ENCODE measurements around the gene BCAT1. TPM values are rescaled to one million over a fixed set of nuclear protein-coding genes. Genes with fewer than 3 reads are reported as not detected.

BCAT1 gene
- total and polyA plus RNA-seq, 2 experiments from 2014 or later: 53.6 to 181 TPM

- Histone ChIP-seq H3K9me2 (ENCODE audit: insufficient read depth) (no peaks in the 10 kb centered on the region), H3K27me3 (ENCODE audit: insufficient read depth) (no peaks in the 10 kb centered on the region), H3K4me1 (ENCODE audit: insufficient read depth) (no peaks in the 10 kb centered on the region), H3K36me3 (ENCODE audit: insufficient read depth) (no peaks in the 10 kb centered on the region), H3K27ac (ENCODE audit: low read depth) (no peak overlapping the region), H2AFZ (no peak overlapping the region), H3F3A (replicated peaks; ENCODE audit: low read depth) (no peaks in the 10 kb centered on the region), H3K4me2 (no peak overlapping the region), H4K20me1 (replicated peaks; ENCODE audit: insufficient read depth) (no peaks in the 10 kb centered on the region), H3K79me2 (replicated peaks; ENCODE audit: insufficient read depth) (no peaks in the 10 kb centered on the region), H3K4me3 (no peak overlapping the region)
- H3K9me3 Mint-ChIP-seq: no peaks in the 10 kb centered on the region
- H3K27me3 Mint-ChIP-seq (ENCODE audit: insufficient read depth, low read depth, poor library complexity): no peaks in the 10 kb centered on the region
- no peaks in the 10 kb centered on the region for H3K36me3 Mint-ChIP-seq (ENCODE audit: low read depth)
- H3K27ac Mint-ChIP-seq: no peak overlapping the region
- no peak for DNase-seq (ENCODE audit: low spot score)
- no peak overlapping the region for H3K4me3 Mint-ChIP-seq
- H3K4me1 Mint-ChIP-seq: no peaks in the 10 kb centered on the region
- no peak for ATAC-seq
- TF ChIP-seq EZH2phosphoT487 (IDR thresholded peaks at IDR 0.05; ENCODE audit: unreplicated experiment): no peak
Observed at GRCh38 chr12:24795699-24796347, 153.1 kb downstream of the BCAT1 start.

GRCh38 chr12:24791622-24792021 lies 157.3 kb downstream of the BCAT1 start:
- H3K36me3 ChIP-seq (ENCODE audit: insufficient read depth): no peaks in the 10 kb centered on the region
- H3K27me3 Mint-ChIP-seq (ENCODE audit: insufficient read depth, low read depth, poor library complexity): peaks cover 2% of the 10 kb centered on the region
- no peak overlapping the region for H2AFZ ChIP-seq
- H3K9me3 Mint-ChIP-seq: no peaks in the 10 kb centered on the region
- no peak overlapping the region; the same call in 1 of the 2 replicates for H3K27ac Mint-ChIP-seq
- no peaks in the 10 kb centered on the region for H3F3A ChIP-seq (replicated peaks; ENCODE audit: low read depth)
- no peak for DNase-seq (ENCODE audit: low spot score)
- H3K79me2 ChIP-seq (replicated peaks; ENCODE audit: insufficient read depth): no peaks in the 10 kb centered on the region
- no peak overlapping the region for H3K4me2 ChIP-seq
- H3K36me3 Mint-ChIP-seq (ENCODE audit: low read depth): no peaks in the 10 kb centered on the region
- H3K4me3 Mint-ChIP-seq: no peak overlapping the region
- H3K4me1 Mint-ChIP-seq: no peaks in the 10 kb centered on the region
- H4K20me1 ChIP-seq (replicated peaks; ENCODE audit: insufficient read depth): no peaks in the 10 kb centered on the region
- H3K4me1 ChIP-seq (ENCODE audit: insufficient read depth): no peaks in the 10 kb centered on the region
- H3K4me3 ChIP-seq: no peak overlapping the region
- ATAC-seq: no peak
- H3K27me3 ChIP-seq (ENCODE audit: insufficient read depth): no peaks in the 10 kb centered on the region
- no peak overlapping the region for H3K27ac ChIP-seq (ENCODE audit: low read depth)
- H3K9me2 ChIP-seq (ENCODE audit: insufficient read depth): no peaks in the 10 kb centered on the region
- TF ChIP-seq ZNF331 (CRISPR knock-in tag; IDR thresholded peaks at IDR 0.05; ENCODE audit: low read depth) (no peak), ETS1 (IDR thresholded peaks at IDR 0.05) (no peak), EZH2phosphoT487 (IDR thresholded peaks at IDR 0.05; ENCODE audit: unreplicated experiment) (no peak), CREB1 (CRISPR knock-in tag; IDR thresholded peaks at IDR 0.05; ENCODE audit: low read depth) (no peak), ZNF462 (CRISPR knock-in tag; IDR thresholded peaks at IDR 0.05) (no peak), JUNB (IDR thresholded peaks at IDR 0.05; ENCODE audit: unreplicated experiment) (no peak), NANOG (IDR thresholded peaks at IDR 0.05; ENCODE audit: borderline replicate concordance) (no peak), ZNF114 (CRISPR knock-in tag; IDR thresholded peaks at IDR 0.05) (no peak), REST (IDR thresholded peaks at IDR 0.05; ENCODE audit: unreplicated experiment) (no peak)
